Stimulated activated CD4-positive, alpha-beta T cell treated with anti-CD3 and anti-CD28 coated beads, Interleukin-12 subunit alpha, Interleukin-12 subunit beta, amount 100 ng/mL, for 48 hours (primary cell): ENCODE measurements around the gene NAP1L4.

Experiments
- DNase-seq, 3 donors: peaks; one replicate each; pipeline ENCODE4 v3.0.0-alpha.2; 2020; ENCODE audit warnings: low read depth in 2 of 3, low spot score in 1 of 3

Gene NAP1L4

GRCh38 chr11:3010521-3011275 lies 18.6 kb upstream of the NAP1L4 start:
- DNase-seq = no peak

DNA sequence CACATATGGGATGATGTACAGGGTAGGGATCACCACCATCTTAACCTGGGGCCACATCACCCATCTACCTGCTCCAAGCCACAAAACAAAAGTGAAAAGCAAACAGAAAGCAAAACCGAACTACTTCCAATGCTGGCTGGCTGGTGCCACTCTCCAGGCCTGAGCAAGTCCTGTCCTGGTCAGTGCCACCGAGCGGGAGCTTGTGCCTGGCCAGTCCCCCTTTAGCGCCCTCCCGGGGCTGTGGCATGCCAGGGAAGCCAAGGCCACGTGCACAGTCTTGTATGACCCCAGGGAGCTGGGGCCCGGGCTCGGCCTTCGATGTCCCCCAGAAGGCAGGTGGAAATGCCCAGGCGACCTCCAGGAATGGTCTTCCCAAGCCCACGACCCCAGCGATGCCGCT lies 17.9 kb upstream of the NAP1L4 start:
- no peak for DNase-seq

DNA sequence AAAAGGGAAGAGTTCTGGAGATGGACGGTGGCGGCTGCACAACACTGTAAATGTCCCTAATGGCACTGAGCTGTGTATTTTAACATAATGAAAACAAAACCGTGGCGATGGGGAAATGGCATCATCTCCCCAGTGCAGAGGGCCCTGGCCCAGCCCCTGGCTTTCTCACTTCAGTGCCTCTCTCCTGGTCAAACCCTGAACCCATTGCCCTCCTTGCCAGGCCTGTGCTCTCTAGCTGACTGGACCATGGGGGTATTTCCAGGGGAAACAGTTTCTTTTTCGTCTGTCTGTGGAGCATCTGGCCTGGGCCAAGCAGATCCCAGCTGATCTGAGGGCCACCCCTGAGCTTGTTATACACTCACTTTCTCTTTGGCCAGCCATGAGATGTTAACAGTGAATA lies 17.4 kb upstream of the NAP1L4 start:
- no peak for DNase-seq

DNA sequence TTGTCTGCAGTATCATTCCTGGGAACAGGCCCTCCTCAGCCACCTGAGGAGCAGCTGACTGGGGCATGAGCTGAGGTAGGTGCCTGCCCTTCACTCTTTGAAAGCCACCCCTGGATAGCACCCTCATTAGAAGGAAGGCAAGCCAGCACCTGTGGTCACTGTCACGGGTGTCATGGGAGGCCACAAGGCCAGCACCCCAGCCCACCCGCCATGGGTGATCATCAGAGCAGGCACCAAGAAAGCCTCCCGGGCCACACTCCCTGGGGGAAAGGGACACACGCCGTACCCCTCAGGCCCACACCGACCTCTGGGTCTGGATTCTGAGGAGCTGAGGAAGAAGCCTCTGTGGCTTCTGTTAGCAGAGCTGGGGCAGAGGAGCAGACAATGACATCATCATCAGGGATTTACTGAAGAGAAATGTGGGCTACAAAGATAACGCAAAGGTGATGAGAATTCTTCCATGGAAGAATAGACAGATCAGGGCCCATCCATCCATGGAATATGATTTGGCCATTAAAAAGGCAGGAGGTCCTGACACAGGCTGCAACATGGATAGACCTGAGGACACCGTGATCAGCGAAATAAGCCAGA lies 16.7 kb upstream of the NAP1L4 start:
- no peak for DNase-seq

DNA sequence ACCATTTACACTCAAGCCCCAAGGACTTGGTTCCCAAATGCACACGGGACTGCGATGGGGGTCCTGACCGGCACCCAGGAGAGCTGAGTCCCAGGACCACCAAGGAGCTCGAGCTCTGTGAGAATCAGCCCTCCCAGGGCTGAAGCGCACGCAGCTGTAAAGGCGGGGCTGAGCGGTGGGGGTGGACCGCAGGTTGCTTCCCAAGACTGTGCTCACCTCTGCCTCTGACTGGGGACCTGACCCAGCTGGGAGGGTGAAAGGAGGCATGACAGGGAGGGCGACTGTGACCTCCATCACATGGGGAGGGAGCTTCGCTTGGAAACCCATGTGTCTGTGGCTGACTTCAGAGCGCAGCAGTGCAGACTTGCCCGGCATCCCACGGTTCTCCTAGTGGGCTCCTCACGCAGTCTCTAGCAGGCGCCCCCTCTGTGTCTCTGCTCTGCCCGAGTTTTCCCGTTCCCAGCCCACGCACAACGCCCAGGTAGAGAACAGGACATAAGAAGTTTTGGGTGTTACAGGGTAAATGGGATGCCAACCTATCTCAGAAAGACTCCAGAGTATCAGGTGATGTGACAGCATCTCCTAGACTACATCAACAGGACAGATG lies 15.4 kb upstream of the NAP1L4 start:
- DNase-seq = no peak

GRCh38 chr11:3006505-3007260 lies 14.6 kb upstream of the NAP1L4 start:
- no peak for DNase-seq

- DNase-seq = no peak
Observed at GRCh38 chr11:3004481-3004880, 12.4 kb upstream of the NAP1L4 start.

DNA sequence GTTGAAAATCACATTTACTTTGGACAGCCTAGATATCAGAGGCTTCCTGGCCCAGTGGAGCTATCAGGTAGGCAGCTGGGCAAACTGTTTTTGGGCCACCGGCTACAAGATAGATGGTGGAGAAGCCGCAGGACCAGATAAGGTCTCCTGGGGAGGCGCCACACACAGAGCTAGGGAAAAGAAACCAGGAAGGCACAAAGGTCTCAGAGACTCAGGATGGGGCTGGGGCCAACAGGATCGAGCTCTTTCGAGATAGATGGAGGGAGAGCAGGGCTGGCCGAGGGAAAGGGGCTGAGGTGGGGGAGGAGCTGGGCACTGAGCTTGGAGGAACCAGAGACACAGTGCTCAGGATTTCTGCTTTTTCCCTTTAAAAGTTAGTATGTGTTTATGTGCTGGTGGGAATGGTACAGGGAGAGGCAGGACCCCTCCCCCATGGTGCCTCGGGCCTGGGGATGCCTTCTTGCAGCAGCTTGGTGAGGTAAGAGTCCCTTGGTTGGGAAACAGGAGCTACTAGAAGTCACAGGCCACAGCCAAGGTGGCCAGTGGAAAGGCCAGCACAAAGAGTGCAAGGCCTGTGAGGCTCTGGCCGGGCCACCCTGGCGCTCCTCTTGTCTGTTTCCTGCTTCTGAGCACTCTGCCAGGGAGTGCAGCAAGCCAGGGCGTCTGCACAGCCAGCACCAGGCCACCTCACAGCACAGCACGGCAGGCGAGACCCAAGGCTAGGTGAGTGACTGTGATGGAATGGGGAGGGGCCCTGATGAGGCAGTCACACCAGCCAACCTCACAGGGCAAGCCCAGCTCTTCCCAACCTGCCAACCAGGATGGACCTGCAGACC lies 11.5 kb upstream of the NAP1L4 start:
- no peak for DNase-seq

- no peak for DNase-seq
Observed at GRCh38 chr11:3002871-3003270, 10.7 kb upstream of the NAP1L4 start.

DNA sequence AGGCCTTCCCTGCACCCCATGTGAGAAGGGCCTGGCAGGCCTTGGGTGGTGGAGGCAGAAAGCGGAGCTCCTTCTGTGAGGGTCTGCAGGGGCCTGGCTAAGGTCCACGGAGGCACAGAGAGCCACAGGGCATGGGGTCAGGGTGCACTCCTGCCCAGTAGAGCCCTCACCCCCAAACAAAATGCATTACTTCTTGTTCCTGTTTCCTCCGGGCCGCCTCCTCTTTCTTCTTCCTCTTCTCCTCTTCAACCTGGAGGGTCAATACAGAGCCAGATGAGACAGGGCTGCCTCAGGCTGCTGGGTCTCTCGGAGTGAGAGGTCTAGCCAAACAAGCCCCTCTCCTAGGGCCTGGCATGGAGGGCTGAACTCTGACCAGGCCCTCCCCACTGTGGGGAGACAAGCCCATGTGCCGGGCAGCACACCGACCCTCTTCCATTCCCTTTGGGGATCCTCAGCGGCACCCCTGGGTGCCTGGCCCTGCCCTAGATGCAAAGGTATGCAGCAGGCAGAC lies 10.3 kb upstream of the NAP1L4 start:
- no peak for DNase-seq

- DNase-seq = no peak
Observed at GRCh38 chr11:3001496-3001895, 9.4 kb upstream of the NAP1L4 start.

DNA sequence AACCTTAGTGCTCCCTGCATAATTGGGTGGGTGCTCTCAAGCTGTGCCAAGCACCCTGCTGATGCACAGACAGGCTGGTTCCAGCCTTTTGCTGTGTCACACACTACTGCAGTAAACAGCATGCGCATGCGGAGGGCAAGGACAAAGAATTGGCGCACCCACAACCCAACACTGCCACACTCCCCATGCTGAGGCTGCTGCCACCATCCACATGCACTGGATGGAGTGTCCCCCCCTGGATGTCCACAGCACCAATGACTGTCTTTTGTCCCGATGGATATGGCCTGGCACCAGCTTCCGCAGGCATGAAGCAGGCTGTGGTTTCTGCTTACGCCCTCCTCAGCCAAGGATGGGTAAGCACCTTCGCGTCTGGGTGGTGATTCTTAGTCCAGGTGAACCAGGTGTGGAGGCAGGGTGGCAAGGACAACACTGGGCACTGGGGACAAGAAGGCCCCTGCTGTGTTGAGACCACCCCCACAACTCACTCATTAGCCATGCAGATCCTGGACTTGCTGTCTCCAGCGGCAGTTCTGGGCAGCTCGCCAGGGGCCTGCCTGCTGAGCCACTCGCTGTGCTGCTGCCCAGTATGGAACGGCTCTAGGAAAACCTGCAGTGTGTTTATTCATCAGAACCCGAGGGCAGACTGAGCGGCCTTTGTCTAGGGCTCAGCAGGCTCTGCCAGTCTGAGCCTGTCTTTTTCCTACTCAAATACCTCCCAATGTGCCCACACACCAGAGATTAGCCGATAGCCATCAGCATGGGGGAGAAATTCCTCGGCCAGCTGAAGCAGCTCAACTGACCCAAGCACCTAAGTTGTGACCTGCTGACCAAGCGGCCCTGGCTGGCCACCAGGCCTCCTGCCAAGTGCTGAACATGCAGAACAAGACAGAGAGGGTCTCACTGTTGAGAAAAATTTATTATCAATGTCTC lies 8.2 kb upstream of the NAP1L4 start:
- DNase-seq = no peak

DNA sequence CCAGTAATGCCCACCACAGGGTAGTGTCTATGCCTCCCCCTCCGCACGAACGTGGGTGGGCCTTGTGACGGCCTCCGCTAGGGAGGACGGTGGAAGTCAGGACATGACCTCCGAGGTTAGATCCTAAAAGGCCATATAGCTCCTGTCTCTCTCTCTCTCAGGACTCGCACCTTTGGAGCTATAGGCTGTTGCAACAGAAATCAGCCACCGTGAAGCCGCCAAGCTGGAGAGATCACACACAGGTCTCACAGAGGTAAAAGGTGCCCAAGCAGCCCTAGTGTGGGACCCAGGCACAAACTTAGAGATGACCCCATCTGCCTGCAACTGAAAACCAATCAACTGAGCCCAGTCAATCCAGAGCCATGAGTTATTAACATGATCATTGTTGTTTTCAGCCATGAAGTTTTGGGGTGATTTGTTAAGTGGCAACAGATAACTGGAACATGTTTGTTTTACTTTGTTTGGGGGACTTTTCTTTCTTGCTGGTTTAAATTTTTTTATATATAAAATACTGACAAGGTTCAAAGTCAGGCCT lies 7.4 kb upstream of the NAP1L4 start:
- no peak for DNase-seq

- DNase-seq = no peak
Observed at GRCh38 chr11:2998073-2998850, 6.1 kb upstream of the NAP1L4 start.

- no peak for DNase-seq
Observed at GRCh38 chr11:2997406-2997805, 5.3 kb upstream of the NAP1L4 start.

DNA sequence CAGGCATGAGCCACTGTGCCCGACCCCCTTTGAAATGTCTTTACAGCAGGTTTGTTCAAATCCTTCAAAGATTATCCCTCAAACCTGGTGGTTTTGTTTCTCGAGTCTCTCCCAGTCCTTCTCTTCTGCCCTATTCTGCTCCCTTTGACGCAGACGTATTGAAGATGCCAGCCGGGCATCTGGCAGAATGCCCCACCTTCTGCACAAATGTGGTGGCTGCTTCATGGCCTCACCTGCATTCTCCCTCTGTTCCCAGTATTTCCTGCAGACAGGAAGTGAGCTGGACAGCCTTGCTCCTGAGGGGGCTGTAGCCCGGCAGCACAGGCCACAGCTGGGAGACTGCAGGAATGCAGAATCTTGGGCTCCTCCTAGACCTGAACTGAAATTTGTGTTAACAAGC lies 4.8 kb upstream of the NAP1L4 start:
- DNase-seq = no peak

DNA sequence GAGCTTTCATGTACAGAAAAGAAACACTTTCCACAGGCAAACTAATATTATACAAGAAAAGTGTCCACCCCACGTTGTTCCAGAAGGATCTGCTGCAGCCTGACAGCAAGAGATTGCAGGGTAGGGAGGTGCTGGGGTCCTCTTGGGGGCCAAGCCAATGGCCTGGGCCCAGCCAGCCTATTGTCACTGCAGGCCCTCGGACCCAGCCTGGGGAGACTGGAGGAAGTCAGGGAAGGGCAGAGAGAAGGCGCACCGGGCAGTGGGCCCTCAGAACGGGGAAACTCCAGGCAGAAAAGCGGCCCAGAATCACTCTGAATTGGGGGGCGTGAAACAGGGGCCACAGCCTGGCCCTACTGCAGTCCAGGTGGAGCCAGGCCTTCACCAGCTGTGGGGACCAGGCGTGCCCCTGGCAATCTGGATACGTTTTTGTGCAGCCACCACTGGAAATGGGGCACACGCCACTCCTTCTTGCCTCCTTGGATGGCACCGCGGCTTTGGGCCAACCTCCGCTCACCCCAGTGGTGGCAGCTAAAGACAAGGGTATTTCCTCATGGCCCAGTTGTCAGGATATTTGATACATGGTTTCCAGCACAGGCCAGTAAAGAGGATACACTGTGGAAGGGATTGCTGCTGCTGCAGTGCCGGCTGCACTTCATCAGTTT lies 3.9 kb upstream of the NAP1L4 start:
- DNase-seq = no peak

DNA sequence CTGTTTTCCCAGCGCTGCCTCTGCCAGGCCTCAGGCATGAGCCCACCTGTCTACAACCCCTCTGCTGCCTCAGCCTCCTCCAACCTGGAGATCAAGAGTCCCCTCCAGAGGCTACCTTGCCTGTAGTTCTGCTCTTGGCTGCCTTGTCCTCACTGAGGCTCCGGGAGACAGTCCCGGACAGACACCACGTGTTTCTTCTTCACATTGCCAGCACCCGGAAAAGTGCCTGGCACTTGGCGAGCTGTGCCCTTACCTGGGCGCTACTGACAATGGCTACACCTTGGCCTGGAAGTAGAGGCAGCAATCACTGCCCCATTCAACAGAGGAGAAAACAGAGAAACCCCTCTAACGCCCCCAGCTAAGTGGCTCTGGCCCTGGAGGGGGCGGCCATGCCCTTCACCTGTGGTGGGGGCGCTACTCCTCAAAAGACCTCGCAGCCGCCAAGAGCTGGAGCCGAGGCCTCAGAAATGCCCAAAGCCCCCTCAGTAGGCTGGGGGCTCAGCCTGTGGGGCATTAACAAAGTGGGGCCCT lies 3.0 kb upstream of the NAP1L4 start:
- DNase-seq = no peak
